Measurements from ENCODE around the gene ACO2. TPM values are rescaled to one million over a fixed set of nuclear protein-coding genes. Genes with fewer than 3 reads are reported as not detected.

ACO2 gene
- total RNA-seq, 1 experiment from 2014 or later, result 66.6 TPM

DNA sequence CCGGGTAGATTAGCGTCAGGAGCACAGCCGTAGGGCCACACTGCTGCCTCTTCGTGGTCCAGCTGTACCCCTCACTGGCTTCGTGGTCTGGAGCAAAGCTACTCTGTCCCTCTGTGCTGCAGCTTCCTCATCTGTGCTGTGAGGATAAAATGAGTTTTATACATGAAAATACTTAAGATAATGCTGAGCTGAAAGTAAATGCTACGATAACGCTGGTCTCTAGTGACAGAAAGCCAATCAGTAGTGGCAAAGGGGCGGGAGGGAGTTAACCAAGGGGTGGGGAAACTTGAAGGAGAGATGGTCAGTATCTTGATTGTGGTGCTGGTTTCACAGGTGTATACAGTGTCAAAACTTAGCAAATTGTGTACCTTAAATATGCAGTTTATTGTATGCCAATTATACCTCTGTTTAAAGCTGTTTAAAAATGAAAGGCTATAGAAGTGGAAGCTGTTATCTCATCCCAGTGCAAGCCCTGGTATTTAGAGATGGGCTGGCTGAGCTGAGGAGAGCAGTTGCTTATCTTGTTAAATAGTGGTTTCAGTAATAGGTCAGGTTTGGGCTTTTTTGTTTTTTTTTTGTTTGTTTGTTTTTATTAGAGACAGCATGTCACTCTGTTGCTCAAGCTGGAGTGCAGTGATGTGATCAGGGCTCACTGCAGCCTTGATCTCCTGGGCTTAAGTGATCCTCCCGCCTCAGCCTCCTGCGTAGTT is 36.7 kb downstream of the ACO2 start:
- no peak overlapping the region for H4K5ac ChIP-seq (ENCODE audit: insufficient read length, low read depth, low read length)
- H3K23ac ChIP-seq (ENCODE audit: insufficient read length, low read depth, low read length), result no peak overlapping the region
- H3K4me2 ChIP-seq (ENCODE audit: insufficient read depth, insufficient read length, low read length), result no peak overlapping the region
- Mint-ChIP-seq H3K4me3 (no peak overlapping the region), H3K27ac (no peak overlapping the region; a peak in 1 of 7 replicates), H3K9me3 (no peaks in the 10 kb centered on the region), H3K27me3 (ENCODE audit: low read depth) (no peaks in the 10 kb centered on the region), H3K36me3 (ENCODE audit: insufficient read depth in 1 of 3, low read depth in 3 of 3) (peaks cover 16 to 53% (median 32%) of the 10 kb centered on the region in 3 experiments; a peak in 6 of 7 replicates), H3K4me1 (0 out of 4 replicates have a peak, but pooled peaks cover 0 to 3% of the 10 kb centered on the region in 2 experiments)
- H2BK12ac ChIP-seq (ENCODE audit: insufficient read length, low read depth, low read length), result no peak overlapping the region
- TF ChIP-seq, protein P1, sequence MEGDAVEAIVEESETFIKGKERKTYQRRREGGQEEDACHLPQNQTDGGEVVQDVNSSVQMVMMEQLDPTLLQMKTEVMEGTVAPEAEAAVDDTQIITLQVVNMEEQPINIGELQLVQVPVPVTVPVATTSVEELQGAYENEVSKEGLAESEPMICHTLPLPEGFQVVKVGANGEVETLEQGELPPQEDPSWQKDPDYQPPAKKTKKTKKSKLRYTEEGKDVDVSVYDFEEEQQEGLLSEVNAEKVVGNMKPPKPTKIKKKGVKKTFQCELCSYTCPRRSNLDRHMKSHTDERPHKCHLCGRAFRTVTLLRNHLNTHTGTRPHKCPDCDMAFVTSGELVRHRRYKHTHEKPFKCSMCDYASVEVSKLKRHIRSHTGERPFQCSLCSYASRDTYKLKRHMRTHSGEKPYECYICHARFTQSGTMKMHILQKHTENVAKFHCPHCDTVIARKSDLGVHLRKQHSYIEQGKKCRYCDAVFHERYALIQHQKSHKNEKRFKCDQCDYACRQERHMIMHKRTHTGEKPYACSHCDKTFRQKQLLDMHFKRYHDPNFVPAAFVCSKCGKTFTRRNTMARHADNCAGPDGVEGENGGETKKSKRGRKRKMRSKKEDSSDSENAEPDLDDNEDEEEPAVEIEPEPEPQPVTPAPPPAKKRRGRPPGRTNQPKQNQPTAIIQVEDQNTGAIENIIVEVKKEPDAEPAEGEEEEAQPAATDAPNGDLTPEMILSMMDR (conservative IDR thresholded peaks at IDR 0.05), result no peak
- no peak overlapping the region for H2BK120ac ChIP-seq (ENCODE audit: low read depth, low read length, poor library complexity, severe bottlenecking)
- H4K8ac ChIP-seq (replicated peaks; ENCODE audit: insufficient read length, low read depth, low read length), result no peak overlapping the region
- H4K91ac ChIP-seq (ENCODE audit: insufficient read length, low read depth, low read length), result no peak overlapping the region
- H2BK15ac ChIP-seq (ENCODE audit: low read depth, low read length), result no peak overlapping the region
- H2AFZ ChIP-seq (ENCODE audit: low read length), result no peak overlapping the region
- no CpG with 5 or more reads among the region's 10 CpGs for WGBS (ENCODE audit: extremely low coverage, insufficient read length, low lambda C conversion rate)
- no peak overlapping the region for H2BK5ac ChIP-seq (ENCODE audit: insufficient read length, low read length)
- no peaks in the 10 kb centered on the region for H3K9me3 ChIP-seq (ENCODE audit: control insufficient read depth, low read depth, low read length)
- no peak overlapping the region for H3K14ac ChIP-seq (ENCODE audit: insufficient read depth, low read length)
- H2AK5ac ChIP-seq (ENCODE audit: insufficient read length, low read length), result no peak overlapping the region
- H2BK20ac ChIP-seq (ENCODE audit: low read depth, low read length, poor library complexity, severe bottlenecking), result no peak overlapping the region
- H3K18ac ChIP-seq (ENCODE audit: insufficient read length, low read depth, low read length), result no peak overlapping the region
- H3K27me3 ChIP-seq (ENCODE audit: insufficient read depth, low read length), result no peaks in the 10 kb centered on the region
- no peak for DNase-seq
- no peak overlapping the region for H3K56ac ChIP-seq (ENCODE audit: insufficient read length, low read depth, low read length)
- H3K4ac ChIP-seq (ENCODE audit: low read depth, low read length), result no peak overlapping the region
- no peaks in the 10 kb centered on the region for H3K23me2 ChIP-seq (ENCODE audit: insufficient read length, low read depth, low read length, poor library complexity, severe bottlenecking)
- H3K9ac ChIP-seq (ENCODE audit: extremely low read depth, insufficient read length, low read length), result no peak overlapping the region
- H3K79me2 ChIP-seq (ENCODE audit: insufficient read depth, low read length), result no peaks in the 10 kb centered on the region
- no peak overlapping the region for H3T11ph ChIP-seq (ENCODE audit: low read length)
- no peaks in the 10 kb centered on the region for H3K79me1 ChIP-seq (ENCODE audit: insufficient read depth, low read depth, low read length, poor library complexity, severe bottlenecking)
- no peak overlapping the region for H3K27ac ChIP-seq (ENCODE audit: insufficient read length, low read depth, low read length)
- no peaks in the 10 kb centered on the region for H3K4me1 ChIP-seq (ENCODE audit: insufficient read depth, low read length)
- no peaks in the 10 kb centered on the region for H4K20me1 ChIP-seq (ENCODE audit: control insufficient read depth, insufficient read depth, insufficient read length)

Data from H9 (cell line).